Lower leg skin (tissue), 4 donors: ENCODE results near the gene HLX. TPM values are rescaled to one million over a fixed set of nuclear protein-coding genes. Genes with fewer than 3 reads are reported as not detected.

Experiments
- DNase-seq, 2 donors: peaks; one replicate each; pipeline ENCODE4 v3.0.0-alpha.2; 2019; ENCODE audit warnings: low spot score in 2 of 2
- H3K4me3 ChIP-seq: fragments of 200-600 bp; sonication (generic); 2 replicates; pipeline ENCODE4 v1.5.1; 2017; ENCODE audit warnings: mild to moderate bottlenecking, low read depth; ENCODE audit not compliant: poor library complexity, severe bottlenecking
- POLR2A ChIP-seq, 2 donors: fragments of 450-650 bp; IDR thresholded peaks; one replicate each; pipeline ENCODE4 v1.6.1; 2016 to 2017; ENCODE audit warnings: antibody characterized with exemption in 2 of 2, mild to moderate bottlenecking in 1 of 2, moderate library complexity in 1 of 2
- WGBS, 2 donors: methylation state at CpG; one replicate each; pipeline ENCODE4 v1.1.5; 2018; 5-methylcytosine and 5-hydroxymethylcytosine counted together
- intact Hi-C: fragments of 100-400 bp; cut with DNase I; formaldehyde crosslinking; loops from one replicate; pipeline ENCODE4 v1.15.0; 2023; ENCODE audit warnings: low total_unique reads
- total RNA-seq, 4 donors: library from RNA; depleted of rRNA; stranded (reverse); fragments of >200 nt; gene quantifications; one replicate each; pipeline ENCODE4 v1.1.0, GENCODE V29; 2016
- TF ChIP-seq, protein P1 (sequence below), 3 donors: fragments of 450-650 bp; IDR thresholded peaks; one replicate each; pipeline ENCODE4 v1.5.1; 2016; ENCODE audit warnings: antibody characterized with exemption in 3 of 3, mild to moderate bottlenecking in 3 of 3, moderate library complexity in 2 of 3

Gene HLX
- total RNA-seq, 4 donors from 2014 or later: 2.9 to 12.9 (median 3.2) TPM

DNA sequence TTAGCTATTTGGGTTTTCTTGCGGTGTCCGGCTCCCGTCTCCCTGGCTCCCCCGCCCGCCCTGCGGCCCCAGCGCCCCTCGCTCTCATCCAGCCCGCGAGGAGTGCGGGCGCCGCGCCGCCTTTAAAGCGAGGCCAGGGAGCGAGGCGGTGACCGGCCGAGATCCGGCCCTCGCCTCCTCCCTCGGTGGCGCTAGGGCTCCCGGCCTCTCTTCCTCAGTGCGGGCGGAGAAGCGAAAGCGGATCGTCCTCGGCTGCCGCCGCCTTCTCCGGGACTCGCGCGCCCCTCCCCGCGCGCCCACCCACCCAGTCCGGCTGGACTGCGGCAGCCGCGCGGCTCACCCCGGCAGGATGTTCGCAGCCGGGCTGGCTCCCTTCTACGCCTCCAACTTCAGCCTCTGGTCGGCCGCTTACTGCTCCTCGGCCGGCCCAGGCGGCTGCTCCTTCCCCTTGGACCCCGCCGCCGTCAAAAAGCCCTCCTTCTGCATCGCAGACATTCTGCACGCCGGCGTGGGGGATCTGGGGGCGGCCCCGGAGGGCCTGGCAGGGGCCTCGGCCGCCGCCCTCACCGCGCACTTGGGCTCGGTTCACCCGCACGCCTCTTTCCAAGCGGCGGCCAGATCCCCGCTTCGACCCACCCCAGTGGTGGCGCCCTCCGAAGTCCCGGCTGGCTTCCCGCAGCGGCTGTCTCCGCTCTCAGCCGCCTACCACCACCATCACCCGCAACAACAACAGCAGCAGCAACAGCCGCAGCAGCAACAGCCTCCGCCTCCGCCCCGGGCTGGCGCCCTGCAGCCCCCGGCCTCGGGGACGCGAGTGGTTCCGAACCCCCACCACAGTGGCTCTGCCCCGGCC is 492 bp downstream of the HLX start:
- intact Hi-C loops: no loop called here
- H3K4me3 ChIP-seq: peak overlapping the region; percentile 57
- no peak for DNase-seq
- WGBS, 2 donors: 1% methylated on average over 25 to 53 of the region's 94 CpGs
- no peak for TF ChIP-seq POLR2A (IDR thresholded peaks at IDR 0.05)
- TF ChIP-seq, protein P1, sequence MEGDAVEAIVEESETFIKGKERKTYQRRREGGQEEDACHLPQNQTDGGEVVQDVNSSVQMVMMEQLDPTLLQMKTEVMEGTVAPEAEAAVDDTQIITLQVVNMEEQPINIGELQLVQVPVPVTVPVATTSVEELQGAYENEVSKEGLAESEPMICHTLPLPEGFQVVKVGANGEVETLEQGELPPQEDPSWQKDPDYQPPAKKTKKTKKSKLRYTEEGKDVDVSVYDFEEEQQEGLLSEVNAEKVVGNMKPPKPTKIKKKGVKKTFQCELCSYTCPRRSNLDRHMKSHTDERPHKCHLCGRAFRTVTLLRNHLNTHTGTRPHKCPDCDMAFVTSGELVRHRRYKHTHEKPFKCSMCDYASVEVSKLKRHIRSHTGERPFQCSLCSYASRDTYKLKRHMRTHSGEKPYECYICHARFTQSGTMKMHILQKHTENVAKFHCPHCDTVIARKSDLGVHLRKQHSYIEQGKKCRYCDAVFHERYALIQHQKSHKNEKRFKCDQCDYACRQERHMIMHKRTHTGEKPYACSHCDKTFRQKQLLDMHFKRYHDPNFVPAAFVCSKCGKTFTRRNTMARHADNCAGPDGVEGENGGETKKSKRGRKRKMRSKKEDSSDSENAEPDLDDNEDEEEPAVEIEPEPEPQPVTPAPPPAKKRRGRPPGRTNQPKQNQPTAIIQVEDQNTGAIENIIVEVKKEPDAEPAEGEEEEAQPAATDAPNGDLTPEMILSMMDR (IDR thresholded peaks at IDR 0.05): no peak

- intact Hi-C loops: no loop called here
- DNase-seq: no peak
- H3K4me3 ChIP-seq: peak overlapping the region; percentile 57
- TF ChIP-seq, protein P1 (IDR thresholded peaks at IDR 0.05): no peak
- TF ChIP-seq POLR2A (IDR thresholded peaks at IDR 0.05): no peak
- 13 to 17% methylated on average over 8 of the region's 8 CpGs for WGBS, 2 donors
Observed at GRCh38 chr1:220880362-220880670, 1.1 kb downstream of the HLX start.

- peak overlapping the region; percentile 6 for H3K4me3 ChIP-seq
- intact Hi-C loops: no loop called here
- DNase-seq: no peak
- TF ChIP-seq POLR2A (IDR thresholded peaks at IDR 0.05): no peak
- TF ChIP-seq, protein P1 (IDR thresholded peaks at IDR 0.05): no peak
- 37 to 38% methylated on average over 37 of the region's 37 CpGs for WGBS, 2 donors
Observed at GRCh38 chr1:220880726-220881506, 1.7 kb downstream of the HLX start.

DNA sequence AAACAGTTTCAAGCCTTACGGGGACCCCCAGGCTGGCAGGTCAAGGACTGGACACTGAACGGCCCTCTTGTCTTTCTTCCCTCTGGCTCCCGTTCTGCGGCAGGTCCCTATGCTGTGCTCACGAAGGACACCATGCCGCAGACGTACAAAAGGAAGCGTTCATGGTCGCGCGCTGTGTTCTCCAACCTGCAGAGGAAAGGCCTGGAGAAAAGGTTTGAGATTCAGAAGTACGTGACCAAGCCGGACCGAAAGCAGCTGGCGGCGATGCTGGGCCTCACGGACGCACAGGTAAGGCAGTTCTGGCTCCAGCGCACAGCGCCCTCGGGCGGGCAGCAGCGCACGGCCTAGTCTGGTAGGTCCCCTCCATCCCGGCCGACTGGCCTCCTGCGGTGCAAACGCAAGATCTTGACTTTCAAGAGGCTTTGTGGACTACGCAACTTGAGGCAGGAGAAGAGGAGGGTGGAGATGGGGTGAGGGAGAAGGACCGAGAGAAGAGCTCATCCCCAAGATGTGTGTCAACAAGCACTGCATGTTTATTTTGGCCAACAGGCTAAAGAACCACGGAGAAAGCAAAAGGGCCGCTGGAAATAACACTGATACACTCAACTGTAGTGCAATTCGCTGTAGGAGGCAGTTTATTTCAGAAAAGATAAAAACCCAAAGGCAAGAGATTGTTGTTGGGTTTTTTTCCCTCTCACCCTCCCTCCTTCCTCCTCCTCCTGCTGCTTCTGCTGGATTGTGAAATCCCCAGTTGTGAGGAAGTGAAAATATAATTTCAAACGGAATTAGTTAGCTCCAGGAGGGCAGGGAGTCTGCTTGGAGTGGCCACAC is 3.0 kb downstream of the HLX start:
- no peak for DNase-seq
- intact Hi-C loops: no loop called here
- 67 to 70% methylated on average over 34 of the region's 34 CpGs for WGBS, 2 donors
- TF ChIP-seq POLR2A (IDR thresholded peaks at IDR 0.05): no peak
- TF ChIP-seq, protein P1 (IDR thresholded peaks at IDR 0.05): no peak
- no peak overlapping the region for H3K4me3 ChIP-seq

GRCh38 chr1:220884109-220884980 is 5.1 kb downstream of the HLX start:
- TF ChIP-seq, protein P1 (IDR thresholded peaks at IDR 0.05): no peak
- no peak for TF ChIP-seq POLR2A (IDR thresholded peaks at IDR 0.05)
- 64% methylated on average over 55 to 59 of the region's 59 CpGs for WGBS, 2 donors
- H3K4me3 ChIP-seq: no peak overlapping the region
- no peak for DNase-seq
- intact Hi-C loops: no loop called here
